Putamen (tissue), 1 donor: ENCODE data around the gene PATJ.
A peak's percentile ranks its signal among the peaks of the same experiment; 100 is the strongest.

Experiments
- DNase-seq: peaks from one replicate; pipeline ENCODE4 v3.0.0-alpha.2; 2016; ENCODE audit warnings: low spot score

PATJ gene

GRCh38 chr1:61981870-61982660 is 239.8 kb downstream of the PATJ start:
- no peak for DNase-seq

- no peak for DNase-seq
Measured at GRCh38 chr1:61983236-61983635, 241.0 kb downstream of the PATJ start.

DNA sequence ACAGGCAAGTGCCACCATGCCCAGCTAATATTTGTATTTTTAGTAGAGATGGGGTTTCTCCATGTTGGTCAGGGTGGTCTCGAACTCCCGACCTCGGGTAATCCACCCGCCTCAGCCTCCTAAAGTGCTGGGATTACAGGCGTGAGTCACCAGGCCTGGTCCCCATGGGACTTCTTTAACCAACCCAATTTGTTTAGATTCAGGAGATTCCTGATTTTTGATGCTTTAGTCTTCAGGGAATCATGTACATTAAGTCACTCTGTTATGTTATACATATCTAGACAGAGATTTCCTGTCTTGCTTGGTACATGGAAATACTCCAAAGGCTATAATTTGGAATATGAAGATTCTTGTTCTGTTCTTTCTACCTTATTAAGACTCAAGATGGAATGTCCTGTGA is 250.0 kb downstream of the PATJ start:
- no peak for DNase-seq

GRCh38 chr1:61993331-61993961 is 251.2 kb downstream of the PATJ start:
- no peak for DNase-seq

DNA sequence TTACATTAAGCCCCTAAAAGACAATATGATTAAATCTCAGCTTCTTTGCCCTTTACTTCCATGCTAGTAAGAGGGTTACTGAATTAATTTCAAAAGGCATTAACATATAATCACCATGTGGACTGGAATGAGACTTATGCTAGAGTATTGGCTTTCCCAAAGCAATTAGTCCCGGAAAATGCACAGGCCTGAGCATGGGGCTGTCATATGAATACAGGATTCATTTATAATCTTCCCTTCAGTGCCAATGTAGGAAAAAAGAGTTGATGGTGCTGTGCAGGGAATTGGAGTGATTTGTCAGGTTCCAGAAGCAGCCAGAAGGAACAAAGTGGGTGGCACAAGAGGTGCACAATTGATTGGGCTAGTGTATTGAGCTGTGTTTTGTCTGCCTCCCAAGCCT is 253.4 kb downstream of the PATJ start:
- no peak for DNase-seq

GRCh38 chr1:61997123-61997522 is 254.8 kb downstream of the PATJ start:
- no peak for DNase-seq

- no peak for DNase-seq
Measured at GRCh38 chr1:62003777-62004176, 261.5 kb downstream of the PATJ start.

GRCh38 chr1:62006690-62007089 is 264.4 kb downstream of the PATJ start:
- no peak for DNase-seq

DNA sequence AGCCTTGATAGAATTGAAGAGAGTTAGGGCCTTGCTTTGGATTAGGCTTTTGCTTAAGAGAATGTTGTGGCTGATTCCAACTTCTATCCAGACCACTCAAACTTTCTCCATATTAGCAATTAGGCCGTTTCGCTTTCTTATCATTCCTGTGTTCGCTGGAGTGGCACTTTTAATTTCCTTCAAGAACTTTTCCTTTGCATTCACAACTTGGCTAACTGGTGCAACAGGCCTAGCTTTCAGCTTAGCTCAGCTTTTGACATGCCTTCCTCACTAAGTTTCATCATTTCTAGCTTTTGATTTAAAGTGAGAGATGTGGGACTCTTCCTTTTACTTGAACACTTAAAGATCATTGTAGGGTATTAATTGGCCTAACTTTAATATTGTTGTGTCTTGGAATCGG is 268.7 kb downstream of the PATJ start:
- no peak for DNase-seq

GRCh38 chr1:62012095-62012494 is 269.8 kb downstream of the PATJ start:
- DNase-seq: no peak

DNA sequence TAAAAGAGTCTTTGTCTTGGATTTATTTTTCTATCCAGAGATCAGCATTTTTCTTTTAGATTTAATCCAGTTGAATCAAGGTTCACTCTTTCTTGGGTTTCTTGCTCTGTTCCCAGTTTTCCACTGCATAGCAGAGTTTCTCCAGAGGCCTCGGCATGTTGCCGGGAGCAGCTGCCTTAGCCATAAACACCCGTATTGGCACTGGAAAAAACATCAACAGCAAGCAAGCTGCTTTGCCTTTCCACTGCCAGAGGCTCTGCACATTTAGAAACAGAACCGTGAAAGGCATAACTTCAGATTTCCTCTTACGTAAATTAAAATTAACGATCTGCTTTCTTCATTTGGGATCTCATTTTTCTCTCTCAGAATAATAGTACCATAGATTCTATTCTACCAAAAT is 270.6 kb downstream of the PATJ start:
- DNase-seq: no peak

DNA sequence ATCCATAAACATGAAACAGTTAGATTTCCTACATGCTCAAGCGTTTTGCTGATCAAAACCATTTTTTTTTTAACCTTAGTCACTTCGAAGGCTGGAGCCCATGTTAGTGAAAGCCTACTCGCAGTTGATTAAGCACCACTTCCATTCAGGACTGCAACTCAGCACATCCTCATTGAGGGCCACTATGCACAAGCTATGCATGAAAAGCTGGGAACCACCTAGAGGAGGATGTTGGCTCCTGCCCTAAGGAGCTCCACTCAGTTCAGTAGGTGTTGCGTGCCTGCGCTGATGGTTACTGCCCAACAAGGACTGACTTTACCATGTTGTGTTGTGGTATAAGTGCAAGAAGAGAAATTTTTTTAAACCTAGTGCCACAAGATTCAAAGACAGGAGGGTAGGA is 271.0 kb downstream of the PATJ start:
- no peak for DNase-seq

GRCh38 chr1:62022382-62022983 is 280.2 kb downstream of the PATJ start:
- no peak for DNase-seq

- no peak for DNase-seq
Measured at GRCh38 chr1:62024690-62025089, 282.4 kb downstream of the PATJ start.

DNA sequence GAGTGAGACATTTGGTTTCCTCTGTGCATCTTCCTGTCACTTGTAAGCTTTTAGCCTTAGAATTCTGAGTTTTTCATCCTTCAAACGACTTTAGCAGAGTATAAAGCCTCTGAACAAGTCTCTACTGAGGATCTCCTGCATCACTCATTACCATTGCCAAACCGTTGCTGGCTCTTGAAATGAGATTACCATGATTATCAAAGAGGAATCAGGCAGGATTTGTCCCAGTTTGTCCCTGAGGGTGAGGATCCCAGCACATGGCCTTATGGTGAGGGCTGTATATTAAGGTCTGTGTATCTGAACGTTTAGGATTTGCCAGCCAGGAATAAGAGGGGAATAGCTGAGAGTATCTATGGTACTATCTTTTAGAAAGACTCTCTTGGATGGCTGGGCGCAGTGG is 282.9 kb downstream of the PATJ start:
- no peak for DNase-seq

DNA sequence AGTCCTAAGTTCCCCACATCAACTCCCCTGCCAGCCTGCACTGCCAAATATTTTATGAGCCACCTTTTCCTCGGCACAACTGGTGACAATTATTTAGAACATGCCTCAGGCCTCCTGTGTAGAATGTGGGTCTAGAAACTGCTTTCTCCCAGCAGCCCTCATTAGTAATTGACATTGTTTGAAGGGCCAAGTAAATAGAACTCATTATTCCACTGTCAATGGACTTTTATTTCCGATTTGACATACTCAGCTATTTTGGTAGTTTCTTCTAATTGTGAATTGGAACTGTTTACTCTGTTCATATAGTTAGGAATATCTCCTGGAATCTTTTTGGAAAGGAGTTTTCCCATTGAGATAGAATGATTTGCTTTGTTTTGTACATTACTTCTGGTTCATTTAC is 283.6 kb downstream of the PATJ start:
- no peak for DNase-seq

- no peak for DNase-seq
Measured at GRCh38 chr1:62029704-62030103, 287.4 kb downstream of the PATJ start.

DNA sequence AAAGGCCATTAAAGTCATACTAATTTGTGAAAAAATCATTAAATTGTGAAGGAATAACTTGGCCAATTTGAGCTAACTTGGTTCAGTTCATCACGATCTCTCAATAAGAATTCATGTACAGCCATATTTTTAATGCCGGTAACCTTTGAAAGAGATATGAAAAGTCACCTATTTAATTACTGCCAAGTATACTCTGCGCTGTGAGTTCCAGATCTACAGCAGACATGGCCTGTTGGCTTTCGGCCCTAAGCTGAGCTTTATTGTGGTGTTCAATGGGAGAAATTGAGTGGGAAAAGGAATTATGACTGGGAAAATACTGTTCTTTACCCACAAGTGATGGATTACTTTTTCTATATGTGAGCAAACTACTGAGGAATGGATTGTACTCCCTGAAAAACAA is 292.5 kb downstream of the PATJ start:
- no peak for DNase-seq

DNA sequence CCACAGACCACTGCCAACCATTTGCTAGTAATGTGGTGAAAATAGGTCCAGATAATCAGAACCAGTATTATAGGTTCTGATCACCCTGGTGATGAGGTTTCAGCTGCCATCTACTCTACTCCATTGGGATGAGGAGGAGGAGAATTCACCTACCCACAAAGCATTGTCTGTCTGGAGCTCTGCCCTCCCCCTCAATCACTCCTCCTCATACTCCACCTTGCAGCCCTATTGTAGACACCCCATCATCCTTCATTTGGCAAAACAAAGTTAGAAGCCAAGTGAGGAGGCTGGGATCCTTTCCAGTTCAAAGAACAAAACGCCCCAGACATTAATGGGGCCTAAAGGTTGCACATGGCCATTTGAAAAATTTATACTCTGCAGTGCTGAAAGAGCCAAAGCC is 295.0 kb downstream of the PATJ start:
- DNase-seq: peak; percentile 39

DNA sequence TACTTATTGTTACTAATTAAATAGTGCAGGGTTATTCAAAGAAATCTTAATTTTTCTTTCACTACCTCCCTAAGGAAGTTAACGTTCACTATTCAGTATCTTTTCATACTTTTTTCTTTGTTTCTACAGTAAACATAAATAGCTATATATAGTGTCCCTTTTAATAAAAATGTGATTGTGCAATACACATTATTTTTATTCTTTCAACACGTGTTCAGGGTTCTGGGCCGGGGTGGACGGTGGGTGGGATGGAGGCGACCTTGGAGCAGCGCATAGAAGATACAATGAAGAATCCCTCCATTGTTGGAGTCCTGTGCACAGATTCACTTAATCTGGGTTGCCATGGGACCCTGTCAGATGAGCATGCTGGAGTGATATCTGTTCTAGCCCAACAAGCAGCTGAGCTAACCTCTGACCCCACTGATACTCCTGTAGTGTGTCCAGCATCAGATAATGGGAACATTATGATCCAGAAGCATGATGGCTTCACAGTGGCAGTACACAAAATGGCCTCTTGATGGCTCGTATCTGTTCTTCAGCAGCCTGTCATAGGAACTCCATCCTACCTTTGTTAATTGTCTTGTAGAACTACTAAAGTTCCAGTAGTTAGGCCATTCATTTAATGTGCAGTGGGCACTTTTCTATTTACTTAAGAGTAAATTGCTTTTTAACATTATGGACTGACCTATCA is 296.5 kb downstream of the PATJ start:
- DNase-seq: no peak

GRCh38 chr1:62040450-62040849 is 298.2 kb downstream of the PATJ start:
- no peak for DNase-seq

- DNase-seq: no peak
Measured at GRCh38 chr1:62040973-62041372, 298.7 kb downstream of the PATJ start.

DNA sequence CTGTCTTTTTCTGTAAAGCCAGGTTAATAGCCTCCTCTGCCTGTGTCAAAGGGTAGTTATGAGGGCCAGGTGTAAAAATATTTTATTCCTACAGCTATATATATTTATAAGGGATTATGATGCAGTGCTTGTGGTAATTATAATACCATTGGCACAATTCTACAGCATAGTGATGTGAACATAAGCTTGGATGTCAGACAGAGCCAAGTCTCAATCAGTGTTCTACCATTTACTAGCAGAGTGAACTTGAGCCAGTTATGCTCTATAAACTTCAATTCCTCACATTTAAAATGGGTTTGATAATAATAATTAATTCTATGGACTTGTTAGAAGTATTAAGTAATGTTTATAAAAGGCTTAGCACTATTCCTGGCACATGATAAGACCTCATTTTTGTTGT is 300.9 kb downstream of the PATJ start:
- no peak for DNase-seq
